Stimulated activated CD4-positive, alpha-beta T cell treated with anti-CD3 and anti-CD28 coated beads, Interleukin-15, amount 100 ng/mL, for 48 hours (primary cell): Measurements from ENCODE around the gene ACSS1.

ENCODE experiments used
- DNase-seq, 2 donors: peaks; one replicate each; pipeline ENCODE4 v3.0.0-alpha.2; 2020; ENCODE audit warnings: low read depth in 2 of 2

Gene ACSS1

GRCh38 chr20:25058051-25058846 lies at the start of gene ACSS1:
TSS of gene ACSS1 (minus strand) at chr20:25058139. CDS start at chr20:25058102, 37 bp downstream.
- DNase-seq, result peak; percentile 54 to 55

- DNase-seq, result no peak
Observed at GRCh38 chr20:25103526-25103925, 45.6 kb upstream of the ACSS1 start.

GRCh38 chr20:25100914-25101313 lies 43.0 kb upstream of the ACSS1 start:
- no peak for DNase-seq

GRCh38 chr20:25099601-25100140 lies 41.7 kb upstream of the ACSS1 start:
- DNase-seq, result no peak

GRCh38 chr20:25097498-25097897 lies 39.6 kb upstream of the ACSS1 start:
- DNase-seq, result no peak

GRCh38 chr20:25090492-25091429 lies 32.8 kb upstream of the ACSS1 start:
- DNase-seq, result peak; percentile 36 to 40

GRCh38 chr20:25089662-25090061 lies 31.7 kb upstream of the ACSS1 start:
- DNase-seq, result no peak

GRCh38 chr20:25089096-25089495 lies 31.2 kb upstream of the ACSS1 start:
- DNase-seq, result no peak

- DNase-seq, result no peak
Observed at GRCh38 chr20:25088267-25088666, 30.3 kb upstream of the ACSS1 start.

- DNase-seq, result no peak
Observed at GRCh38 chr20:25087186-25087929, 29.4 kb upstream of the ACSS1 start.

- no peak for DNase-seq
Observed at GRCh38 chr20:25085756-25086495, 28.0 kb upstream of the ACSS1 start.

- DNase-seq, result no peak
Observed at GRCh38 chr20:25084626-25085187, 26.8 kb upstream of the ACSS1 start.

- DNase-seq, result no peak
Observed at GRCh38 chr20:25083773-25084625, 26.1 kb upstream of the ACSS1 start.

- DNase-seq, result no peak
Observed at GRCh38 chr20:25083141-25083772, 25.3 kb upstream of the ACSS1 start.

GRCh38 chr20:25082498-25082873 lies 24.5 kb upstream of the ACSS1 start:
- DNase-seq, result no peak

- DNase-seq, result no peak
Observed at GRCh38 chr20:25081730-25082497, 24.0 kb upstream of the ACSS1 start, which contains the start of gene VSX1. TSS of gene VSX1 (minus strand) at chr20:25082141. CDS start at chr20:25082096, 45 bp downstream.

- DNase-seq, result no peak
Observed at GRCh38 chr20:25081065-25081729, 23.3 kb upstream of the ACSS1 start.

- no peak for DNase-seq
Observed at GRCh38 chr20:25079171-25079570, 21.2 kb upstream of the ACSS1 start.
